HTERT RPE-1 (cell line): ENCODE results near the gene PLSCR2.
"Not testable (repeated sequence)": the region's sequence is repeated elsewhere in the genome, so short reads cannot be mapped to it uniquely, and the experiment has no call there.

Experiments
- in situ Hi-C: fragments of 300-500 bp; cut with MboI; formaldehyde crosslinking; loops from 4 replicates; pipeline ENCODE4 v1.14.3; 2020; ENCODE audit warnings: low sequenced_read_pairs

Gene PLSCR2

GRCh38 chr3:146421819-146422759, 47.3 kb downstream of the PLSCR2 start:
- in situ Hi-C loops: no loop called here

GRCh38 chr3:146416366-146416765, 53.0 kb downstream of the PLSCR2 start:
- in situ Hi-C loops: no loop called here

- in situ Hi-C loops: no loop called here
Measured at GRCh38 chr3:146414010-146414409, 55.4 kb downstream of the PLSCR2 start.

GRCh38 chr3:146412711-146413110, 56.6 kb downstream of the PLSCR2 start:
- in situ Hi-C loops: not testable (repeated sequence)

GRCh38 chr3:146407956-146408355, 61.4 kb downstream of the PLSCR2 start:
- in situ Hi-C loops: no loop called here

- in situ Hi-C loops: no loop called here
Measured at GRCh38 chr3:146404436-146404835, 64.9 kb downstream of the PLSCR2 start.

- in situ Hi-C loops: no loop called here
Measured at GRCh38 chr3:146403792-146404191, 65.6 kb downstream of the PLSCR2 start.

- in situ Hi-C loops: no loop called here
Measured at GRCh38 chr3:146396792-146397191, 72.6 kb downstream of the PLSCR2 start.

- in situ Hi-C loops: no loop called here
Measured at GRCh38 chr3:146395164-146395563, 74.2 kb downstream of the PLSCR2 start.

GRCh38 chr3:146390957-146391356, 78.4 kb downstream of the PLSCR2 start:
- in situ Hi-C loops: no loop called here

- in situ Hi-C loops: no loop called here
Measured at GRCh38 chr3:146390006-146390772, 79.2 kb downstream of the PLSCR2 start.

GRCh38 chr3:146387566-146387965, 81.8 kb downstream of the PLSCR2 start:
- in situ Hi-C loops: no loop called here

GRCh38 chr3:146386936-146387335, 82.4 kb downstream of the PLSCR2 start:
- in situ Hi-C loops: no loop called here

- in situ Hi-C loops: no loop called here
Measured at GRCh38 chr3:146384786-146385185, 84.6 kb downstream of the PLSCR2 start.
